ENCODE measurements around the gene DTX4. TPM values are rescaled to one million over a fixed set of nuclear protein-coding genes. Genes with fewer than 3 reads are reported as not detected.

Gene DTX4
- total and polyA plus RNA-seq, 2 experiments from 2014 or later, result 15.4 to 27.5 TPM

GRCh38 chr11:59164028-59164427 is 7.9 kb upstream of the DTX4 start:
- no peaks in the 10 kb centered on the region for H3K79me2 ChIP-seq
- TF ChIP-seq EZH2phosphoT487 (IDR thresholded peaks at IDR 0.05; ENCODE audit: low read depth, severe bottlenecking, unreplicated experiment), result no peak
- no peak for TF ChIP-seq EZH2 (IDR thresholded peaks at IDR 0.05; ENCODE audit: borderline replicate concordance)
- TF ChIP-seq CTCF (IDR thresholded peaks at IDR 0.05; ENCODE audit: poor library complexity), result no peak
- no peak overlapping the region for H3K4me3 ChIP-seq
- no peaks in the 10 kb centered on the region for H4K20me1 ChIP-seq (ENCODE audit: insufficient read depth, poor library complexity, severe bottlenecking)
- 50% methylated on average over 3 of the region's 3 CpGs for WGBS (ENCODE audit: low lambda C conversion rate, missing lambda C conversion rate)
- H3K36me3 ChIP-seq (replicated peaks; ENCODE audit: insufficient read depth, low read depth), result no peaks in the 10 kb centered on the region
- H3K27ac ChIP-seq, result no peak overlapping the region
- no peaks in the 10 kb centered on the region for H3K4me1 ChIP-seq (ENCODE audit: insufficient read depth)
- no peak overlapping the region for H3K4me2 ChIP-seq
- H3K9me3 ChIP-seq (ENCODE audit: low read depth), result no peaks in the 10 kb centered on the region
- no peak overlapping the region for H2AFZ ChIP-seq
- H3K9me2 ChIP-seq (replicated peaks; ENCODE audit: insufficient read depth), result no peaks in the 10 kb centered on the region
- no peak for DNase-seq (ENCODE audit: low spot score)
- H3K27me3 ChIP-seq, result peaks cover 5% of the 10 kb centered on the region

GRCh38 chr11:59172345-59173079 is 580 bp downstream of the DTX4 start:
- Histone ChIP-seq H3K4me2 (peak overlapping the region; percentile 100), H3K27me3 (no peaks in the 10 kb centered on the region), H2AFZ (peak overlapping the region; percentile 64), H3K9me3 (ENCODE audit: low read depth) (no peaks in the 10 kb centered on the region), H3K79me2 (peaks cover 35% of the 10 kb centered on the region), H3K4me1 (ENCODE audit: insufficient read depth) (peaks cover 17% of the 10 kb centered on the region), H4K20me1 (ENCODE audit: insufficient read depth, poor library complexity, severe bottlenecking) (no peaks in the 10 kb centered on the region), H3K4me3 (peak overlapping the region; percentile 69), H3K36me3 (replicated peaks; ENCODE audit: insufficient read depth, low read depth) (no peaks in the 10 kb centered on the region), H3K27ac (peak overlapping the region; percentile 95), H3K9me2 (replicated peaks; ENCODE audit: insufficient read depth) (no peaks in the 10 kb centered on the region)
- under 1% methylated on average over 29 of the region's 70 CpGs for WGBS (ENCODE audit: low lambda C conversion rate, missing lambda C conversion rate)
- TF ChIP-seq CTCF (IDR thresholded peaks at IDR 0.05; ENCODE audit: poor library complexity) (no peak), EZH2 (IDR thresholded peaks at IDR 0.05; ENCODE audit: borderline replicate concordance) (no peak), EZH2phosphoT487 (IDR thresholded peaks at IDR 0.05; ENCODE audit: low read depth, severe bottlenecking, unreplicated experiment) (no peak)
- peak; percentile 60 for DNase-seq (ENCODE audit: low spot score)

GRCh38 chr11:59173080-59173963 is 1.4 kb downstream of the DTX4 start:
- DNase-seq (ENCODE audit: low spot score), result peak; percentile 73
- peak overlapping the region; percentile 43 for H2AFZ ChIP-seq
- H3K27ac ChIP-seq, result peak overlapping the region; percentile 95
- 2% methylated on average over 37 of the region's 37 CpGs for WGBS (ENCODE audit: low lambda C conversion rate, missing lambda C conversion rate)
- no peaks in the 10 kb centered on the region for H3K9me3 ChIP-seq (ENCODE audit: low read depth)
- H3K36me3 ChIP-seq (replicated peaks; ENCODE audit: insufficient read depth, low read depth), result no peaks in the 10 kb centered on the region
- peak overlapping the region; percentile 69 for H3K4me3 ChIP-seq
- peaks cover 44% of the 10 kb centered on the region for H3K79me2 ChIP-seq
- no peaks in the 10 kb centered on the region for H4K20me1 ChIP-seq (ENCODE audit: insufficient read depth, poor library complexity, severe bottlenecking)
- no peaks in the 10 kb centered on the region for H3K27me3 ChIP-seq
- H3K4me2 ChIP-seq, result peak overlapping the region; percentile 100
- H3K4me1 ChIP-seq (ENCODE audit: insufficient read depth), result peaks cover 19% of the 10 kb centered on the region
- H3K9me2 ChIP-seq (replicated peaks; ENCODE audit: insufficient read depth), result no peaks in the 10 kb centered on the region
- no peak for TF ChIP-seq CTCF (IDR thresholded peaks at IDR 0.05; ENCODE audit: poor library complexity)
- no peak for TF ChIP-seq EZH2 (IDR thresholded peaks at IDR 0.05; ENCODE audit: borderline replicate concordance)
- no peak for TF ChIP-seq EZH2phosphoT487 (IDR thresholded peaks at IDR 0.05; ENCODE audit: low read depth, severe bottlenecking, unreplicated experiment)
